SH-SY5Y (cell line): ENCODE data around the gene TBC1D16.

Experiments
- GATA2 ChIP-seq: IDR thresholded peaks from 2 replicates; pipeline ENCODE4 v1.6.1; 2011; ENCODE audit warnings: mild to moderate bottlenecking, low read depth, low read length
- GATA3 ChIP-seq: IDR thresholded peaks from 2 replicates; pipeline ENCODE4 v1.6.1; 2011; ENCODE audit warnings: low read depth, mild to moderate bottlenecking, low read length, moderate library complexity

TBC1D16 gene

DNA sequence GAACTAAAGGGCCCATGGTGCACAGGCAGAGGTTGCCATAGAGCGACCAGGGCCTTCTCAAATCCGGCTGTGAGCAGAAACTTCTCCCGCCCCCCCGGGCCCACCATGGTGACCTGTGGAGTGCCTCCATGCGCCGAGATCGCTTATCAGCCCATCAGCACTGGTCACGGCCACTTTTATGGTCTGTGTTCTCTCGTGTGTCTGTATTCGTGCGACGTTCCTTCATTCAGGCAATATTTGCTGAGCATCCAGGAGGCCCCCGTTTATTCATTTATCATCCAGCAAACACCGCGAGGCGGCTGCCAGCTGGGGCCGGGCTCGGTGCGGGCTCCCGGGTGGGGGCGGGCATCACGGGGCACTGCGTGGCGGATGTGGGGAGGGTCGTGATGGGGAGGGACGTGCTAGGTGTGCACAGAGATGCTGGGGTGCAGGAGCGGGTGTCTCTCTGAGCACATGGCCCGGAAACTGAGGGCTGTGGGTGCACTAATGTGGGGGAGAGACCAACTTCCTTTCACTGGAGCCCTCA lies 108.5 kb downstream of the TBC1D16 start:
- TF ChIP-seq GATA2 (no peak; the same call in 1 of the 2 replicates), GATA3 (no peak)

DNA sequence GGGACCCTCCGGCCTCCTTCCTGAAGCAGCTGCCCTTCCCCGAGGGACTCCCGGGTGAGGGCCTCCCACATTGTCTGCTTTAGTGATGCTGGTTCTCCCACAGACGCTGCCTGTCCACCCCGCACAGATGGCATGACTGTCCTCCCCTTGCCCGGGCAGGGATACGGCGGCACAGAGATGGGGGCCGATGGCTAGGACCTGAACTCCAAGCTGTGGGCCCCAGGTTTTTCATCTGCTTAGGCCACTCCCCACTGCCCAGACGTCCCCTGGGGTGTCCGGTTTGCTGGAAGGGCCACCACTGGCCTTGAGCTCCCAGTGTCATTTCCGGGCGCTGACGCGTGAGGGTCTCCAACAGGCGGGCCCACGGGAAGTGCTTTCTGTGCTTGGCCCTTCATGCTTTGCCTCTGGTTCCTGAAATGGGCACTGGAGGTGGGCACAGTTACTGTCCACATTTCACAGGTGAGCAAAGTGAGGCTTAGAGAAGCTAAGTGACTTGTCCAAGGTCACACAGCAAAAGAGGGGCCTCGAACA lies 109.0 kb downstream of the TBC1D16 start:
- no peak for TF ChIP-seq GATA3
- no peak for TF ChIP-seq GATA2

DNA sequence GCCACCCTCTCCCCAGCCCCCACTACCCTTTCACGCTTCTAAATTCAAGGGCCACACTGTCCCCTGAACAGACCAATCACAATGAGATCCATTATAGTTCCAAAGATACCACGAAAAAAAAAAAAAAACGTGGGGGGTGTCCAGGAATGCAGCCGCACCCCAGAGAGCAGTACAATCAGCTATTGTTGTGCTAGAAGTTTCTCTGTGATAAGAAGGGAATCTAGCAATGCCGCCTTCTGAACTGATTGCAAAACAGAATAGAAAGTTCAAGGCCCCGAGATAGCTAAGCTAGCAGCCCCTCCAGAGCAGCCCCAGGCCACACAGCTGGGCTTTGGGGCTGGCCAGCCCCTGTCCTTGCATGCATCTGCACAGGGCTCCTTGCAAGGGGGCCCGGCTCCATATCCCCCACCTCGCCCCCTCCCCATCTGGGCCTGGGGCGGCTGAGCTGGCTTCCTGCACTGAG lies 109.5 kb downstream of the TBC1D16 start:
- TF ChIP-seq GATA3: no peak
- TF ChIP-seq GATA2: no peak

DNA sequence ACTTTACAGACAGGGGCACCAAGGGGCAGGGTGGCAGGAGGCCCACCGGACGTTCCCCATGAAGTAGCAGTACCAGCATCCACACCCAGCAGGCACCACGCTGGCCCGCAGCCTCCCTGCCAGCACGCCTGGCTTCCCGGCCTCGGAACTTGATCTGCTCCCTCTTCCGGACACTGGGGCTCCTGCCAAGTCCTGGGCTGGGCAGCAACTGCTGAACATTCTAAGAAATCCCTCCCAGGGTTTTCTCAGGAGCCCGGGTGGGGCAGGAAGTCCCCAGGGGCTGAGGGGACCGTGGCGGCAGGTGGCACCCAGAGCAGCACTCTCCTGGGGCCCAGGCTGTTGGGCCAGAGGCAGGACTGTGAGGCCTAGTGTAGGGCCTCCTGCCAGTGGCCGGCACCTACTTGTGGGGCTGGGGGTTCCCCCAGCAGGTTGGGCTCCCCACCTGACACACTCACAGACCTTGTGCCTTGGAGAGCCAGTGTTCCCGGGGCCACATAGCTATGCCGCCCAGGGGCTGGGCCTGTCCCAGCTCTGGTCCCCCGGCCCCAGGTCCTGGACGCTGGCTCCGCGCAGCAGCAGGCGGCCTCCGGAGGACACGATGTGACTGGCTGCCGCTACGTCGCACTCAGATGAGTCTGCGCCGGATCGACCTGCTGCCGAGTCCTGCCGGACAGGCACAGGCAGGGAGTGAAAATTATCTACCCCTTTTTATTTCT lies 110.3 kb downstream of the TBC1D16 start:
- TF ChIP-seq GATA2: no peak

DNA sequence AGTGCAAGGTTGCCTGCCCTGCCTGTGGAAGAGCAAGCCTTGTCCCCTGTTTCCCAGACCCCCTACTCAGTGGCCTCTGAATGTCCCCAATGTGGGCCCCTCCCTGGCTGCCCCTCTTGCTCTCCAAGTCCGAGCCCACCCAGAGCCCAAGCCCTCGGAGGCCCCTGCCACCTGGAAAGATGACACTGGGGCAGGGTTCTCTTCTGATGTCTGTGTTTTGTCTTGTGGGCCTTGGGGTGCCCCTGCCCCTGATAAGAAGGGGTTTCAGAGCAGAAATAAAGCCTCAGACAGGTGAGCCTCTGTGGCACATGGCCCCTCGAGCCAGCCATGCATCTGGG lies 111.1 kb downstream of the TBC1D16 start:
- TF ChIP-seq GATA2: no peak
- no peak for TF ChIP-seq GATA3

DNA sequence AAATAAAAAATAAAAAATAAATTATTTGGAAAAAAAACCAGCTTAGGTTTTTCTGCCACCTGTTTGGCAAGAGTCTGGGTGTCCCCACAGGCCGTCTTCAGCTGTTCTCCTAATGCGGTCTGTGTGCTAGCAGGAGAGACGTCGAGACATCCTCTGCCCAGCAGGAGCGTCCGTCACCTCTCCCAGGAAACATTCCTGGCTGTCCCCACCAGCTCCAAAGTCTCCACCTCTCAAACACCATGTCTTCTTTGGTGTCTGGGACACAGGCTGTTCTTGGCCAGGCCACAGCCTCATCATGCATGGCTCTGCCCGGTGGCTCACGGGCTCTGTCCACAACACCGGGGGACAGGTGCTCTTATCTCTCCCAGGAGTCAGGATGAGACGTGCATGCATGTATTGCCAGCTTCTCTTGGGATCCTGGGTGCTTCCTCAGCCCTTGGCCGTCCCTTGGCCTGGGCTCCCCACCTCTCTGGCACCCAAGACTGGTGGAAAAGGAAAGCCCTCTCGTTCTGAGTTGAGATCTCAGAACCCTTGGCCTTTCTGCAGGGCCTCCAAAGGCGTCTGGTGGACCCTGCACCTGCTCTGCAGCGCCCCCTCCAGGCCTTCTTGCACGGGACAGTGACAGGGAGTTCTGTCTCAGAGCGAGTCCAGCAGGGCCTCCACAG lies 111.6 kb downstream of the TBC1D16 start:
- TF ChIP-seq GATA2: no peak
- no peak for TF ChIP-seq GATA3

DNA sequence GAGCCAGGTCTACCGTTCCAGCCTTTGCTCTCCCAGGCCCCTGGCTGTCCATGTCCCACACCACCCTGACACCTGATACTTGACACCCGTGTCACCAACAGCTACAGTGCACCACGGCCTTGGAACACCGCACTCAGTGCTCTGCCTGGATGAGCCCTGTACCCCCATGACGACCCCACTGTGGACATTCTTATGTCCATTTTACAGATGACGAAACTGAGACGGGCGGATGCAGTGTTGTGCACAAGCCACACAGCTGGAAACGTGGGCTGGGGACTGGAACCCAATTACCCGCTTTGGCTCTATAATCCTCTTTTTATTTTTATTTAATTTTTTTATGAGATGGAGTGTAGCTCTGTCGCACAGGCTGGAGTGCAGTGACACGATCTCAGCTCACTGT lies 112.9 kb downstream of the TBC1D16 start:
- TF ChIP-seq GATA3 (no peak), GATA2 (no peak)

DNA sequence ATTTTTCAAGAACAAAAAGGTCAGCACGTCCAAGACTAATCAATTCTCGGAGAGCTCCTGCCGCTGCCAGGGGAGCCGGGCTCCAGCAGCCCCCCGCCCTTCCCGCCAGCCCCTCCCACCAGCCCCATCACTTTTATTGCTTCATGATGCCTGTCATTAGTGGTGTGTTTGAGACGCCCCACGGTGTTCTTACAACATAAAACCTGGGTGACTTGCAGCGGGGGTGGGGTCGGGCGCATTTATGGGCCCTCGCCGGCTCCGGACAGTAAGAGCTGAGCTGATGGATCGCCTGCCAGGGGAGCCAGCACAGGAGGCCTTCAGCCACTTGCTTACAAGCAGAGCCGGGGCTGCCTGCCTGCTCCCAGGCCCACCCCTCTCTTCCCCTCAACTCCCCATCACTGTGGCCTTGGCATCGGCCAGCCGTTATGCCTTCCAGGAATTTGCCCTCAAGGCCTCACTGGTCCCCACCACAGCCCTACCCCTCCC lies 113.5 kb downstream of the TBC1D16 start:
- no peak for TF ChIP-seq GATA2

DNA sequence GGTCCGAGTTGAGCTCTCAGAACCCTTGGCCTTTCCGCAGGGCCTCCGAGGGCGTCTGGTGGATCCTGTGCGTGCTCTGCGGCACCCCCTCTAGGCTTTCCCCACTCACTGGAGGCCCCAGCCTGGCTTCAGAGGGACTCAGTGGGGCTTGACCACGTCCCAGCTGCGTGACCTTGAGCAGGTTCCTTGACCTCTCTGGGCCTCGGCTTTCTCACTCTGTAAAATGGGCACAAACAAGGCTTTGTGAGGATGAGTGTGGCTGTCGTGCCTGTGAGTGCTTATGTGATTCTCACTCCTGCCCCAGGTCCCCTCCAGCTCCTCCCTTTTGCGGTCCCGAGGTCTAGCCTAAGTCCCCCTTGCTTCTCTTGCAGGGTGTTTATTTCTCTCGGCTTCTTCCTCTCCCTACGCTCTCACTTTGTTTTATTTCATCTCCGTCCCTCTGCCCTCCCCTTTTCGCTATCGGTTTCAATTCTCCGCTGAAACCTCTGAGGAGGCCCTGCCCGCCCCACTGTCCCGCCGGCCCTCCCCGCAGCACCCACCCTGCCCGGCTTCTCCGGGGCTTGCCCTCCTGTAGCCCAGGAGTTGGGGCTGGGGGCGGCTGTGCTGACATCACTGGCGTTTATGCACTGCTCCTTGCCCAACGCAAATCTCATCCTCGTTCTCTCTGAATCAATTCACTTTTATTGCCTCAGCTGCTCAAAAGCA lies 114.1 kb downstream of the TBC1D16 start:
- no peak for TF ChIP-seq GATA2
- no peak for TF ChIP-seq GATA3

DNA sequence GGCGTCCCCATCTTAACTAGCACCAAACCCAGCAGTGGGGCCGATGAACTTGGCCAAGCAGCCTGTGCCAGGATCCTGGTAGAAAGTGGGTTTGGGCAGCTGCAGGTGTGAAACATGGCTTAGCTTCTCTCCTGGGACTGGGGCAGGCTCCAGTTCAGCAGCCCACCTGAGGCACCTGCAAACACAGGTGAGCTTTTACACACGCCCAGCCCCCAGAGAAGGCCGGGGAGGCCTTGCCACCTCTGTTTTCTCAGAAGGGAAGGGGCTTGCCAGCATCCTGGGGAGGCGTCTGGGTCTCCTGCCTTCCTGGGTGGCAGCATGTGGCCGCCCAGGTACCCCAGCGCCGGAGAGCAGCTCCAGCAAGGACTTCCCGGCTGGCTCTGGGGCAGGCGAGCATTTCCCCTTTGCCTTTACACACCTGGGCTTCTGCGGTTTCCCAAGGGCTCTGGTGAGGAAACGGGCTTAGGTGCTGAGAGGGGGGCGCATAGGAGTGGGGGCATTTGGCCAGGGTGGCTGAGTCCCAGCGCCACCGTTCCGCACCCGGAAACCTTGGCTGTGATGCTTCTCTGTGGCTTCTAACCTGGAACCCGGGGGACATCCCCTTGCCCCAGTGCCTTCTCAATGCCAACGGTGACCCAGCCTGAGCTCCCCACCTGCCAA lies 114.8 kb downstream of the TBC1D16 start:
- TF ChIP-seq GATA3 (no peak), GATA2 (no peak)

DNA sequence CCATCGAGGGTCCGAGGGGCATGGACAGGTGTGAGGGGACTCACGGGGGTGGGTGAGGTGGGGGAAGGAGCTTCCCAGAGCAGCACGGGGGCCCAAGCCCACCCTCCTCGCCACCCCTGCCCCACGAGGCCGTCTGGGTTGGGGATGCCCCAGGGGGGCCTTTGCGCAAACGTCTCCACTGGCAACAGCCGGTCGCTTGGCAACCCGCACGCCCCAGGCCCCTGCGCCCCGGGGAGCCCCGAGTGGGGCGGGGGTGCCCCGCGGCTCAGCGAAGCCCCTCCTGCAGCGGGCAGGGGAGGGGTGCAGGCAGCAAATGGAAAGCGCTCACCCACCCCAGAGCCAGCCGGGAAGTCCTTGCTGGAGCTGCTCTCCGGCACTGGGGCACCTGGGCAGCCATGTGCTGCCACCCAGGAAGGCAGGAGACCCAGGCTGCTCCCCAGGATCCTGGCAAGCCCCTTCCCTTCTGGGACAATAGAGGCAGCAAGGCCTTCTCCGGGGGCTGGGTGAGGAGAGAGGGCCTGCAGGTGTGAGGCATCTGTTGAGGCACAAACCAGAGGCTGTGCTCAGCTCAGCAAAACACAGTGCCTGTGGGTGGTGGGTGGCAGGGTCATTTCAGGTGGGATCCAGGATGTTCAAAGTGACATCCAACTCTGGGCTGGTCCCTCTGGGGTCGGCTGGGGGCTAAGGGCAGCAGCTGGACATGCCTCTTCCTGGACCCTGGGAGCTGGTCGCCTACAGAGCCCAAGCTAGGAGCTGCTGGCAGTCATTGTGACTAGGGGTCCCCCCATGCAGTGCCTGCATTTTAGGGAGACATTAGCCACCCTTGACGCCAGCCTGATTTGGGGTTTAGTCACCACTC lies 115.6 kb downstream of the TBC1D16 start:
- TF ChIP-seq GATA3 (no peak), GATA2 (no peak)

DNA sequence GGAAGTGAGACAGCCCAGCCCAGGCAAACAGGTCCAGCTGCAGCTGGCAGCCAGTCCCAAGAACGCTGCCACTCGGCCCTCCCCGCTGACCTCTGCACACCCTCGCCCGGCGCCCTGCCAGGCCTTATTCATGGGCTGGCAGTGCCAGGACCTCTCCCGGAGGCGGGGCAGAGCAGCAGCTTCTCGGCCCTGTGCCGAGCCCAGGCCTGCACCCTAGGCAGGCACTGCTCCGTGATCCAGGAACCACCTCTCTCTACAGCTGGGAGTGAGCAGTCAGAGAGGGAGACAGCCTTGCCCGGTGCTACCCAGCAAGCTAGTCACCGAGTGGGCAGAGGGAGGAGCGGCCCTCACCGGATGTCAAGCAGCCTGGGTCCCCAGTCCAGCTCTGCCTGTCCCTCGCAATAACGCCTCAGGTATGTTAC lies 116.5 kb downstream of the TBC1D16 start:
- TF ChIP-seq GATA2 (no peak), GATA3 (no peak)

DNA sequence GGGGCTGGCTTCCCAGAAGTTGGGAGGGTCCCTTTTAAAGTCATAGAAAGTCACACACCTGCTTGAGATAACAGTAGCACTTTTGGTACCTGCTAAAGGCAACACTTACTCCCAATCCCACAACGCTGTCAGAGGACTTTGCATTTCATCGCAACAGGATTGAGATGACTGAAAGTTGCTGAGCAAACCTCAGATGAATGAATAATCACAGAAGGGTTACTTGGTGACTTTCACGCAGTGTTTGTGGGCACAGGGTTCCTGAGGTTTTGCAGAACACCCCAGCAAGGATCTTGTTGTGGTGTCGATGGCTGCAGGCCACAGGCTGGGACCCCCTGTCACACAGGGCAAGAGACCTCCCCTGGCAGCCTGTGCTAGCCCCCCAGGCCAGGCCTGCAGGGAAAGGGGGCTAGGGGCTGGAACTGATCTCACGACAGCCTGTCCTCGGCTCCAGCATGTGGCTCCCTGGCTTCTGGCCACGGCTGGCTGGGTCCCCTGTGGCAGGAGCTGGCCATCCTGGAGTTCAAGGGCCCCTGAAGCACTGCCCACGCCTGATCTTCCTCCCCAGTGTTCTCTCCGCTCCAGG lies 117.0 kb downstream of the TBC1D16 start:
- TF ChIP-seq GATA2: no peak
- TF ChIP-seq GATA3: no peak
